ENCODE measurements around the gene MUTYH.

- no peak for TF ChIP-seq CTCF (IDR thresholded peaks at IDR 0.05)
- TF ChIP-seq EP300 (IDR thresholded peaks at IDR 0.05), result no peak
Measured at GRCh38 chr1:45317166-45317565, 23.1 kb downstream of the MUTYH start.
